K562 (cell line): Measurements from ENCODE around the gene INTS6. TPM values are rescaled to one million over a fixed set of nuclear protein-coding genes. Genes with fewer than 3 reads are reported as not detected.

Experiments
- ATAC-seq: fragments of 200-7000 bp; cut with Tn5 transposase; 3 replicates; pipeline ENCODE4 v1.9.1; 2020; ENCODE audit warnings: moderate library complexity
- Bru-seq: library from RNA; stranded (reverse); fragments of 400-500 nt; gene quantifications from one replicate; lab custom pipeline; 2021; lab: Mats Ljungman, UMichigan
- BruChase-seq, 2 experiments: library from RNA; stranded (reverse); fragments of 400-500 nt; gene quantifications; one replicate each; lab custom pipeline; 2021; lab: Mats Ljungman, UMichigan
- BruUV-seq: library from RNA; stranded (reverse); fragments of 400-500 nt; replicated peaks from 2 replicates; lab custom pipeline; 2021; lab: Mats Ljungman, UMichigan
- CTCF ChIA-PET: fragments of 300-600 bp; formaldehyde crosslinking; extraction: SDS; loops from one replicate; lab custom pipeline; 2021; ENCODE audit warnings: low intra/inter-chr PET ratio; lab: Yijun Ruan, JAX
- POLR2A ChIA-PET: fragments of 300-600, 350-650 bp; sonication (Branson Sonifier 250); formaldehyde crosslinking; extraction: SDS; loops from one replicate; lab custom pipeline; 2021; ENCODE audit warnings: antibody characterized with exemption, inconsistent platforms; lab: Yijun Ruan, JAX
- DNase-seq, 4 experiments: peaks; one replicate each; pipeline versions ENCODE4 v3.0.0 to v3.0.0-alpha.2; 2011 to 2018; ENCODE audit warnings: low spot score in 3 of 4, mixed read lengths in 3 of 4; ENCODE audit errors: extremely low read depth in 1 of 4
- FAIRE-seq: peaks from 2 replicates; lab custom pipeline; 2011; peaks lifted over from hg19 to GRCh38; lab: Jason Lieb, UNC
- H2AFZ ChIP-seq: 2 replicates; pipeline ENCODE4 v1.6.0; 2011; ENCODE audit warnings: low read depth, low read length, control low read depth, inconsistent platforms
- H3K27ac ChIP-seq: fragments of 200-600 bp; 3 replicates; pipeline ENCODE4 v1.8.0; 2011; ENCODE audit warnings: low read depth, mild to moderate bottlenecking, control low read depth, inconsistent platforms, low read length, moderate library complexity, mixed read lengths; ENCODE audit errors: extremely low read depth
- H3K27me3 ChIP-seq, 2 experiments: fragments of 300-600 bp in 1 of 2; 2 replicates in 1 of 2; 3 replicates in 1 of 2; pipeline versions ENCODE4 v1.6.0 to v1.8.0; 2011; ENCODE audit warnings: inconsistent platforms in 2 of 2, low read length in 2 of 2, mild to moderate bottlenecking in 1 of 2, mixed read lengths in 1 of 2, moderate library complexity in 1 of 2; ENCODE audit not compliant: control insufficient read depth in 2 of 2, insufficient read depth in 2 of 2
- H3K36me3 ChIP-seq: fragments of 300-600 bp; 3 replicates; pipeline ENCODE4 v1.8.0; 2011; ENCODE audit warnings: mild to moderate bottlenecking, low read length, inconsistent platforms; ENCODE audit not compliant: control insufficient read depth, insufficient read depth
- H3K4me1 ChIP-seq, 2 experiments: fragments of 200-600 bp in 1 of 2; replicated peaks in 1 of 2; 2 replicates in 1 of 2; 3 replicates in 1 of 2; pipeline versions ENCODE4 v1.5.1 to v1.8.0; 2011; ENCODE audit warnings: inconsistent platforms in 2 of 2, low read length in 2 of 2, mild to moderate bottlenecking in 1 of 2, mixed read lengths in 1 of 2, moderate library complexity in 1 of 2; ENCODE audit not compliant: control insufficient read depth in 2 of 2, insufficient read depth in 2 of 2
- H3K4me2 ChIP-seq: 2 replicates; pipeline ENCODE4 v1.6.1; 2011; ENCODE audit warnings: low read length, control low read depth, inconsistent platforms, mixed read lengths; ENCODE audit not compliant: insufficient read depth
- H3K4me3 ChIP-seq: fragments of 200-600 bp; sonication (generic), shearing (Covaris generic); 2 replicates; pipeline ENCODE4 v1.5.1; 2016; ENCODE audit warnings: control low read depth, inconsistent platforms
- H3K79me2 ChIP-seq: fragments of 200-600 bp; 3 replicates; pipeline ENCODE4 v1.8.0; 2011; ENCODE audit warnings: low read length, inconsistent platforms; ENCODE audit not compliant: control insufficient read depth, insufficient read depth
- H3K9ac ChIP-seq, 2 experiments: 2 replicates each; pipeline versions ENCODE4 v1.6.0 to v1.6.1; 2011; ENCODE audit warnings: low read depth in 2 of 2, low read length in 2 of 2, control low read depth in 1 of 2, inconsistent platforms in 1 of 2, mild to moderate bottlenecking in 1 of 2, mixed read lengths in 1 of 2; ENCODE audit not compliant: insufficient read depth in 1 of 2
- H3K9me1 ChIP-seq: one replicate; pipeline ENCODE4 v1.6.0; 2011; ENCODE audit warnings: inconsistent platforms, mild to moderate bottlenecking, low read length, moderate library complexity; ENCODE audit not compliant: control insufficient read depth, insufficient read depth
- H3K9me3 ChIP-seq: replicated peaks from 2 replicates; pipeline ENCODE4 v1.5.1; 2011; ENCODE audit warnings: low read depth, low read length, inconsistent platforms; ENCODE audit not compliant: control insufficient read depth, insufficient read depth
- H4K20me1 ChIP-seq: replicated peaks from 2 replicates; pipeline ENCODE4 v1.6.1; 2011; ENCODE audit warnings: low read length, inconsistent platforms, mixed read lengths; ENCODE audit not compliant: control insufficient read depth, insufficient read depth
- CCNT2 ChIP-seq: IDR thresholded peaks from 2 replicates; pipeline ENCODE4 v1.6.1; 2011; ENCODE audit warnings: borderline replicate concordance, low read depth, mild to moderate bottlenecking, moderate library complexity, mixed read lengths, low read length; ENCODE audit not compliant: insufficient read length; ENCODE audit errors: extremely low read depth
- MEIS2 ChIP-seq: fragments of 450-650 bp; IDR thresholded peaks from 2 replicates; pipeline ENCODE4 v1.6.1; 2014; ENCODE audit warnings: mild to moderate bottlenecking; ENCODE audit not compliant: partially characterized antibody
- POLR2G ChIP-seq: fragments of 200-400 bp; formaldehyde crosslinking; IDR thresholded peaks from 2 replicates; pipeline ENCODE4 v1.6.1; 2017; ENCODE audit warnings: low read depth, mild to moderate bottlenecking, antibody characterized with exemption, low read length, moderate library complexity
- TBP ChIP-seq: optimal IDR thresholded peaks from 2 replicates; pipeline ENCODE3; 2011; ENCODE audit warnings: low read depth, low read length, improper control_type of control experiment
- ZNF384 ChIP-seq: IDR thresholded peaks from 2 replicates; pipeline ENCODE4 v1.6.1; 2012; ENCODE audit warnings: low read depth, low read length, improper control_type of control experiment
- ZZZ3 ChIP-seq: fragments of 450-650 bp; IDR thresholded peaks from 2 replicates; pipeline ENCODE4 v1.6.1; 2016; ENCODE audit warnings: antibody characterized with exemption, mild to moderate bottlenecking, moderate library complexity
- WGBS: fragments of 100-300 bp; shearing (Covaris generic); methylation state at CpG from one replicate; pipeline ENCODE4 v1.1.6; 2016; ENCODE audit warnings: low coverage, mixed read lengths; ENCODE audit not compliant: insufficient coverage; ENCODE audit errors: missing lambda C conversion rate; 5-methylcytosine and 5-hydroxymethylcytosine counted together
- in situ Hi-C: fragments of 300-500 bp; cut with MboI; formaldehyde crosslinking; loops from 4 replicates; pipeline ENCODE4 v1.15.0; 2018; ENCODE audit warnings: inconsistent platforms, mixed read lengths
- intact Hi-C: fragments of 100-400 bp; cut with micrococcal nuclease; formaldehyde crosslinking; loops from 2 replicates; pipeline ENCODE4 v1.14.2; 2022
- long read RNA-seq, 3 experiments: library from polyadenylated mRNA in 2 of 3; library from RNA in 1 of 3; unstranded in 2 of 3; stranded (forward) in 1 of 3; transcript quantifications; one replicate each; pipeline ENCODE4 v2.0.0, GENCODE V29; 2019 to 2022
- polyA minus RNA-seq, 3 experiments: library from RNA; depleted of rRNA, polyadenylated mRNA; stranded (reverse); fragments of >200 nt; gene quantifications; 2 replicates each; pipeline ENCODE4 v1.2.3, GENCODE V29; 2011
- polyA plus RNA-seq, 8 experiments: library from polyadenylated mRNA; depleted of rRNA in 4 of 8; stranded (reverse) in 5 of 8; unstranded in 3 of 8; fragments of >200 nt; fragmentation: Nextera tagmentation in 2 of 8; fragmentation: Illumina TruSeq in 1 of 8; extraction: Ambion mirVana in 2 of 8; extraction: Trizol in 1 of 8; gene quantifications; 2 replicates each; pipeline versions ENCODE4 v1.2.1 to v1.2.3, GENCODE V29; 2011 to 2014; ENCODE audit warnings: inconsistent platforms in 1 of 8, missing spikeins in 1 of 8
- total RNA-seq, 7 experiments: library from RNA; depleted of rRNA in 6 of 7; stranded (reverse); fragments of >200 nt in 6 of 7; fragmentation: Illumina TruSeq in 2 of 7; extraction: Trizol in 2 of 7; gene quantifications; 2 replicates each; pipeline versions ENCODE4 v1.2.1 to v1.2.3, GENCODE V29; 2011 to 2021; ENCODE audit warnings: low replicate concordance in 1 of 7
- TF ChIP-seq, protein P1 (sequence below), 2 experiments: IDR thresholded peaks; 2 replicates each; pipeline ENCODE4 v1.6.1; 2012; ENCODE audit warnings: improper control_type of control experiment in 2 of 2, low read depth in 2 of 2, low read length in 2 of 2, borderline replicate concordance in 1 of 2

INTS6 gene, protein sequence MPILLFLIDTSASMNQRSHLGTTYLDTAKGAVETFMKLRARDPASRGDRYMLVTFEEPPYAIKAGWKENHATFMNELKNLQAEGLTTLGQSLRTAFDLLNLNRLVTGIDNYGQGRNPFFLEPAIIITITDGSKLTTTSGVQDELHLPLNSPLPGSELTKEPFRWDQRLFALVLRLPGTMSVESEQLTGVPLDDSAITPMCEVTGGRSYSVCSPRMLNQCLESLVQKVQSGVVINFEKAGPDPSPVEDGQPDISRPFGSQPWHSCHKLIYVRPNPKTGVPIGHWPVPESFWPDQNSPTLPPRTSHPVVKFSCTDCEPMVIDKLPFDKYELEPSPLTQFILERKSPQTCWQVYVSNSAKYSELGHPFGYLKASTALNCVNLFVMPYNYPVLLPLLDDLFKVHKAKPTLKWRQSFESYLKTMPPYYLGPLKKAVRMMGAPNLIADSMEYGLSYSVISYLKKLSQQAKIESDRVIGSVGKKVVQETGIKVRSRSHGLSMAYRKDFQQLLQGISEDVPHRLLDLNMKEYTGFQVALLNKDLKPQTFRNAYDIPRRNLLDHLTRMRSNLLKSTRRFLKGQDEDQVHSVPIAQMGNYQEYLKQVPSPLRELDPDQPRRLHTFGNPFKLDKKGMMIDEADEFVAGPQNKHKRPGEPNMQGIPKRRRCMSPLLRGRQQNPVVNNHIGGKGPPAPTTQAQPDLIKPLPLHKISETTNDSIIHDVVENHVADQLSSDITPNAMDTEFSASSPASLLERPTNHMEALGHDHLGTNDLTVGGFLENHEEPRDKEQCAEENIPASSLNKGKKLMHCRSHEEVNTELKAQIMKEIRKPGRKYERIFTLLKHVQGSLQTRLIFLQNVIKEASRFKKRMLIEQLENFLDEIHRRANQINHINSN
- 33.4 and 73.0 TPM in 2 replicates for total RNA-seq (2011; cell fraction: chromatin; rRNA removed; ENCODE audit: low replicate concordance)
- 16.3 and 18.5 TPM in 2 replicates for total RNA-seq (2011; cell fraction: nucleolus; rRNA removed)
- total RNA-seq (2011; cell fraction: nucleoplasm; rRNA removed), result 31.1 and 64.3 TPM in 2 replicates
- total RNA-seq (2014; rRNA removed) (14.6 and 17.1 TPM in 2 replicates), total RNA-seq (2014; rRNA removed; fragmentation: Illumina TruSeq; extraction: Trizol) (23.8 and 24.5 TPM in 2 replicates), total RNA-seq (2015; rRNA removed; fragmentation: Illumina TruSeq; extraction: Trizol) (27.4 and 29.8 TPM in 2 replicates), total RNA-seq (2021) (20.2 and 22.6 TPM in 2 replicates), polyA plus RNA-seq (2011; rRNA removed) (19.3 and 19.7 TPM in 2 replicates), polyA plus RNA-seq (2014; fragmentation: Illumina TruSeq; extraction: Trizol) (16.1 TPM in 2 replicates), polyA plus RNA-seq (2014; fragmentation: Nextera tagmentation; extraction: Ambion mirVana) (1 to 10 TPM; 3.7 to 4.3 TPM), polyA plus RNA-seq (2014; rRNA removed) (9.5 and 13.6 TPM in 2 replicates), polyA minus RNA-seq (2011; rRNA and poly(A)+ RNA removed) (82.3 and 93.2 TPM in 2 replicates), Bru-seq, nascent RNA (percentile 72 among the genes with signal in this experiment), BruChase-seq, experiment 1, labeled RNA remaining after a 2-hour chase (percentile 83 among the genes with signal in this experiment), BruChase-seq, experiment 2, labeled RNA remaining after a 6-hour chase (percentile 82 among the genes with signal in this experiment)
- polyA plus RNA-seq (2011; cell fraction: cytosol; rRNA removed), result 4.5 and 5.9 TPM in 2 replicates
- polyA plus RNA-seq (2011; cell fraction: nucleus; rRNA removed), result 21.5 and 22.7 TPM in 2 replicates
- 10.8 and 13.5 TPM in 2 replicates for polyA plus RNA-seq (2012)
- 11.0 and 18.1 TPM in 2 replicates for polyA minus RNA-seq (2011; cell fraction: cytosol; rRNA and poly(A)+ RNA removed)
- polyA minus RNA-seq (2011; cell fraction: nucleus; rRNA and poly(A)+ RNA removed), result 38.2 and 57.1 TPM in 2 replicates
- long read RNA-seq, experiment 1, full-length matches to known transcripts, result 84 of 120 reads
- long read RNA-seq, experiment 1, partial matches to known transcripts, result 15 of 120 reads
- long read RNA-seq, experiment 1, other reads (novel, unspliced or antisense), result 21 of 120 reads
- long read RNA-seq, experiment 2, partial matches to known transcripts, result 2 of 10 reads
- long read RNA-seq, experiment 2, other reads (novel, unspliced or antisense), result 7 of 10 reads
- long read RNA-seq, experiment 3, partial matches to known transcripts, result 0 of 2 reads
- long read RNA-seq, experiment 3, other reads (novel, unspliced or antisense), result 1 of 2 reads

- in situ Hi-C loops (no loop called here), intact Hi-C loops (loop anchor here (1.0 kb wide), 1 partner anchor 132 kb away; the partner anchor contains the start of gene WDFY2)
- Histone ChIP-seq H3K9me1 (no peaks in the 10 kb centered on the region), H3K4me2 (peak within 1 kb of the TSS; percentile 92), H3K27ac (peak within 1 kb of the TSS; percentile 96), H4K20me1 (no peaks in the 10 kb centered on the region), H3K4me1 (peaks cover 4 to 12% of the 10 kb centered on the region in 2 experiments; a peak in 3 of 5 replicates), H3K27me3 (no peaks in the 10 kb centered on the region), H3K79me2 (peaks cover 38% of the 10 kb centered on the region), H3K9ac (peak within 1 kb of the TSS; percentile 94 to 99), H2AFZ (peak within 1 kb of the TSS; percentile 86), H3K36me3 (peaks cover 31% of the 10 kb centered on the region), H3K9me3 (0 out of 2 replicates have a peak, but pooled peaks cover 2% of the 10 kb centered on the region), H3K4me3 (peak within 1 kb of the TSS; percentile 88)
- peak; percentile 86 for ATAC-seq
- no TSS peak for BruUV-seq
- CTCF ChIA-PET, result no interaction called here
- 1% methylated on average over 33 of the region's 69 CpGs for WGBS
- DNase-seq, result peak in 2 of 4 experiments; percentile 92 to 97
- POLR2A ChIA-PET, result interaction anchor here (0.5 to 2.4 kb wide), 35 partner anchors 9 to 345 kb away, joined by 3 to 21 read pairs (median 4); no protein-coding TSS in a partner anchor
- peak; percentile 97 for FAIRE-seq
- TF ChIP-seq TBP (peak; percentile 99), MEIS2 (peak; percentile 56), ZNF384 (no peak), CCNT2 (peak; percentile 34), ZZZ3 (no peak), POLR2G (peak; percentile 98)
- TF ChIP-seq, protein P1, sequence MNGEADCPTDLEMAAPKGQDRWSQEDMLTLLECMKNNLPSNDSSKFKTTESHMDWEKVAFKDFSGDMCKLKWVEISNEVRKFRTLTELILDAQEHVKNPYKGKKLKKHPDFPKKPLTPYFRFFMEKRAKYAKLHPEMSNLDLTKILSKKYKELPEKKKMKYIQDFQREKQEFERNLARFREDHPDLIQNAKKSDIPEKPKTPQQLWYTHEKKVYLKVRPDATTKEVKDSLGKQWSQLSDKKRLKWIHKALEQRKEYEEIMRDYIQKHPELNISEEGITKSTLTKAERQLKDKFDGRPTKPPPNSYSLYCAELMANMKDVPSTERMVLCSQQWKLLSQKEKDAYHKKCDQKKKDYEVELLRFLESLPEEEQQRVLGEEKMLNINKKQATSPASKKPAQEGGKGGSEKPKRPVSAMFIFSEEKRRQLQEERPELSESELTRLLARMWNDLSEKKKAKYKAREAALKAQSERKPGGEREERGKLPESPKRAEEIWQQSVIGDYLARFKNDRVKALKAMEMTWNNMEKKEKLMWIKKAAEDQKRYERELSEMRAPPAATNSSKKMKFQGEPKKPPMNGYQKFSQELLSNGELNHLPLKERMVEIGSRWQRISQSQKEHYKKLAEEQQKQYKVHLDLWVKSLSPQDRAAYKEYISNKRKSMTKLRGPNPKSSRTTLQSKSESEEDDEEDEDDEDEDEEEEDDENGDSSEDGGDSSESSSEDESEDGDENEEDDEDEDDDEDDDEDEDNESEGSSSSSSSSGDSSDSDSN (IDR thresholded peaks at IDR 0.05; ENCODE audit: borderline replicate concordance in 1 of 2, low read depth in 2 of 2, low read length in 2 of 2), result 0 out of 4 replicates have a peak, but pooled peaks of 1 of the 2 experiments have one; percentile 29
These were observed at the start of gene INTS6 for GRCh38 chr13:51452361-51453206. Gene INTS6, minus strand, starts transcription at chr13:51453036. Its CDS starts 511 bp downstream, at chr13:51452525.
